Endometrium (tissue), 2 donors: ENCODE data around the gene NOP9.

ENCODE experiments used
- FAIRE-seq: peaks from 2 replicates; lab custom pipeline; 2012; peaks lifted over from hg19 to GRCh38; lab: Jason Lieb, UNC
- donor health status: control.
- donor health status: control.

NOP9 gene, protein sequence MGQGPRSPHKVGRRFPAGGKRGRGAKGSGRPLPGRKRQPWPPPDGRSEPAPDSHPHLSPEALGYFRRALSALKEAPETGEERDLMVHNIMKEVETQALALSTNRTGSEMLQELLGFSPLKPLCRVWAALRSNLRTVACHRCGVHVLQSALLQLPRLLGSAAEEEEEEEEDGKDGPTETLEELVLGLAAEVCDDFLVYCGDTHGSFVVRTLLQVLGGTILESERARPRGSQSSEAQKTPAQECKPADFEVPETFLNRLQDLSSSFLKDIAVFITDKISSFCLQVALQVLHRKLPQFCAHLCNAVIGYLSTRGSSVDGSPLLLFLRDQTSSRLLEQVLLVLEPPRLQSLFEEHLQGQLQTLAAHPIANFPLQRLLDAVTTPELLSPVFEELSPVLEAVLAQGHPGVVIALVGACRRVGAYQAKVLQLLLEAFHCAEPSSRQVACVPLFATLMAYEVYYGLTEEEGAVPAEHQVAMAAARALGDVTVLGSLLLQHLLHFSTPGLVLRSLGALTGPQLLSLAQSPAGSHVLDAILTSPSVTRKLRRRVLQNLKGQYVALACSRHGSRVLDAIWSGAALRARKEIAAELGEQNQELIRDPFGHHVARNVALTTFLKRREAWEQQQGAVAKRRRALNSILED

DNA sequence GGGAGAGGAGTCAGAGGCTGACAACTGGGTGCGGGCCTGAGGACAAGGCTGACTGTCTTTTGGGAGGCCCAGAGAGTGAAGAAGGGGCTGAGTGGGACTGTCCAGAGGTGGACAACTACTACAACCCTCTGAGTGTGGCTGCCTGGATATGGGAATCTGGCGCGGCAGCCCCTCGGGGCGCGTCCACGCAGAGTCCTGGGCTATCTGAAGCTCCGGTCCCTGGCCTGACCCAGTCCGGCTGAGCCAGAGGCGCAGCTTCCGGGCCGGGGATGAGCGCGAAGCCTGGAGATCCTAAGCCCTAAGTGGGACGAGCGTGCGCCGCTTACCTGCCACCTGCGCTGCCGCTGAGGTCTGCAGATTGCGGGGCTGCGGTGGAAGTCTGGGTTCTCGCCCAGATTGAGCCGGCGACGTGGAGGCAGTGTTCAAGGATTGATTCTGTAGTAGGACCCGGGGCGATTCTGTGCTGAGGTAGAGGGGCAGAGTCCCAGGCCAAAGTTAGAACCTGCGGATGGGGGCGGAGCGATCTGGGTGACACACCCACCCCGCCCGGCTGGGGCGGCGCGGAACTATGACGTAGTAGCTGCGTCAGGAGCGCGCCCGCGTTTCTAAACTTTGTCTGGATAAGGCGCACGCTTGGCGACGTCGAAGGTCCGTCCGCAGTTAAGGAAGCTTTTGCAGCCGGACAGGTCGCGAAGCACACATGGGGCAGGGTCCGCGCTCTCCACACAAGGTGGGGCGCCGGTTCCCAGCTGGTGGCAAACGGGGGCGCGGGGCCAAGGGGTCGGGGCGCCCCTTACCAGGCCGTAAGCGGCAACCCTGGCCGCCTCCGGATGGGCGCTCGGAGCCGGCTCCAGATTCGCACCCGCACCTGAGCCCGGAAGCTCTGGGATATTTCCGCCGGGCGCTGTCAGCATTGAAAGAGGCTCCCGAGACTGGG, at the start of gene NOP9, which contains the start of gene DHRS1:
NOP9 (plus strand) TSS at position 596 of the 937 bp plus-strand sequence; CDS start at position 701, 105 bp downstream.
DHRS1 (minus strand) TSS at position 526 of the 937 bp plus-strand sequence. CDS start 674 bp downstream, outside the sequence.
- peak; percentile 12 for FAIRE-seq

- no peak for FAIRE-seq
Observed at GRCh38 chr14:24250354-24250753, 49.3 kb upstream of the NOP9 start.

- FAIRE-seq, result no peak
Observed at GRCh38 chr14:24251880-24252288, 47.8 kb upstream of the NOP9 start.

- FAIRE-seq, result no peak
Observed at GRCh38 chr14:24252289-24253124, 47.1 kb upstream of the NOP9 start.

- FAIRE-seq, result no peak
Observed at GRCh38 chr14:24253936-24254335, 45.7 kb upstream of the NOP9 start.

- no peak for FAIRE-seq
Observed at GRCh38 chr14:24254630-24255392, 44.8 kb upstream of the NOP9 start.

DNA sequence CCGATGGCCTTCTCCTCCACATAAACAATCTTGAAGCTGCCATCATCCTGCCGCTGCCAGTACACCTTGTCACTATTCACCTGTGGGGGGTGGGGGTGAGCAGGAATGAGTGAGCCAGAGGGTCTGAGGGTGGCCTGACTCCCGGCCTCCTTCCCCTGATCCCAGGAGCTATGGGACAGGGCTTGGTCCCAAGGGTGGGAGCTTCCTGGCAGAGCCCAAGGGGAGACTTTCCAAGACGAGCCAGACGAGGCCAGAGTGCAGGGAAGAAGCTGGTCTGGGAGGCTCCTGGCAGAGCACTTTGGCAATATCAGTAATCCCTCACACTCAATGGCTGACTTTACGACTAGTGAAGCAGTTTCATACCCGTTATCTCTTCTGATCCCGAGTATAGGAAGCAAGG, 44.2 kb upstream of the NOP9 start:
- no peak for FAIRE-seq

DNA sequence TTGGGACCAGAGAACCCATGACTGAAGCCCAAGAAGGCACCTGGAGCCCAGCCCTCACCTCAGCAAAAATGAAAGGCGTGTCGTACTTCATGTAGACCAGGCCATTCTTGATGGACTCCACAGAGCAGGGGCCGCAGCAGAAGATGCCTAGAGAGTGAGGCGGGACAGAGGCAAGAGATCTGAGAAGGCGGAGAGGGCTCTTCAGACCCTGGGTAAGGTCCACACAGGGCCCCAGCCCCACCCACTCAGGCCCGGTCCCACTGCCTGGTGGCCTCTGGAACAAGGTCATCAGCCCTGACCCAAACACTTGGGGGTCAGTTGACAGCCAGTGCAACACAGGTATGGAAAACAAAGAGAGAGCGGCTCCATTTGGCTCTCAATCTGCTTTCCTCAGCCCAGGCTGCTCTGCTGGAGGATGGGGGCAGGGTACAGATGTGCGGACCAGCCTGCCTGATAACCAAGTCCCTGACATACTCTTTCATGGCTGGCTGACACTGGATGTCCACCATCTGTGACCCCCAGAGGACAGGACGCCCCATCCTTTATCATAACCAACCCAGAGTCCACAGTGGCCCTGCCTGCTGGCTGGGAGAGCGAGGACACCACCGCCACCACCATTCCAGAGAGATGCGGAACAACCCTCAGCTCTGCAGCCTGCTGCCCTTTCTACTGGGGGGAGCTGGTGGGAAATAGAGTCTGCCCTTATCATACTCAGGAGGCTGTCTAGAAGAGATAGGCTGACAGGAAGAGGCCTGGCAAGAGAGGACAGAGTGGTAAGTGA, 43.5 kb upstream of the NOP9 start:
- no peak for FAIRE-seq

DNA sequence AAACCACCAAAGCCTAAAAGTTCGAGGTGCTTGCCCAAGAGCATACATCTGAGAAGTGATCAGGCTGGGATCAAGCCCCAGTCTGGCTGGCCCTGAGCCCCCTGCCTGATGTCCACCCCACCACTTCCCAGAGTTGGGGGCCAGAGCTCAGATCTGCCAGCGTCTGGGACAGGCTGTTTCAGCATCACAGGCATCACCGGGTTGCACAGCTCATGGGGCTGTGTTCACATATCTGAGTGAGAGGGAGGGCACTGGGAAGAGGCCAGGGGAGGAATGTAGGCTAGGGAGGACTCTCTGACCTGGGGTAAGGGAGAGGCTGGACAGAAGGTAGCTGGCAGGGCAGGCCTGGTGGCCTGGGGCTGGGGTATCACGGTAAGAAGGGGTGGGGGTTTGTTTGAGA, 42.7 kb upstream of the NOP9 start:
- no peak for FAIRE-seq

DNA sequence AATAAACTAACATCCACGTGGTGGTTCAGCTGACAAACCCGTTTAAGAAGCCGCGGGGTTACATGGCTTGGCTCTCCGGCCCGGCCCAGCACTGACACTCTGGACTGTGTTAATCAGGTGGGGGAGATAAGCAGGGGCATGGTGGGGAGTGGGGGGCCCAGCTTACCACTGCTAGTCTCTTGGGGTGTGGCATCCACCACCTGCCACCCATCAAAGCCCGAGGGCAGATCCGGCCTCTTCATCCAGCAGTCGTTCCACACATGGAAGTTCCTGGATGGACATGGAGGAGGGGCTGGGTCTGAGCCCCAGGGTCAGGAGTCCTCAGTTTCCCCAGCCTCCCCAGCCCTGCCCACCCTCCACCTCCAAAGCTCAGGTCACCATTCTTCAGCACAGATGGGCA, 41.5 kb upstream of the NOP9 start:
- FAIRE-seq, result no peak

DNA sequence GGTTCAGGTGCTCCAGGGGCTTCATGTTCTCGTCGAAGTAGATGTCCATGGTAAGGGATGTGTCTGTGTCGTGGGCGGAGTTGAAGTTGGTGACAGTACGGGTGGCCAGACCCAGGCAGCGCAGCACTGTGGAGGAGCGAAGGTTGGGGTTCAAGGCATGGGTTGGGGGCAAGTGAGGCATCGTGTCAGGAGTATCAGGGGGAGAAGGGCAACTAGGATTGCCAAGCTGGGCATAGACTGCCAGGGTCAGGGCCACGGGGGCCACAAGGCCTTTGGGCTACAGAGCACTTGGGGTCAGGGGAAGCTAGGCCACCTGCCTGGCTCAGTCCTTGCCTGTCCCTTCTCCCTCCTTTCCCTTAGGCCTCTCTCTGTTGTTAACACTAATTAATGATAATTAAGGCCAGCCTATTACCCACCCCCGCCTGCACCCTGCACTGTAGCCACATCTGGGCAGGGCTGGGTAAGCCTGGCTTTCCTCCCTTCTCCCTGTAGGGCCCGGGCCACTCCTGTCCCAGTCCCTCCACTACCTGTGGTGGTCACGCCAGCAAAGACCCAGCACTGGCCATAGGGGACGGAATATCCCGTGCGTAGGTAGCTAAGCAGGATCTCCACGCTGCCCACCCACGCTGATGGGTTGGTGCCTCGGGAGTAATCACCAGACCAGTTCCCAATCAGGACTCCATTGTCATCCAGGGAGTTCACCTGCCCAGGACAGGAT, 40.9 kb upstream of the NOP9 start:
- no peak for FAIRE-seq

DNA sequence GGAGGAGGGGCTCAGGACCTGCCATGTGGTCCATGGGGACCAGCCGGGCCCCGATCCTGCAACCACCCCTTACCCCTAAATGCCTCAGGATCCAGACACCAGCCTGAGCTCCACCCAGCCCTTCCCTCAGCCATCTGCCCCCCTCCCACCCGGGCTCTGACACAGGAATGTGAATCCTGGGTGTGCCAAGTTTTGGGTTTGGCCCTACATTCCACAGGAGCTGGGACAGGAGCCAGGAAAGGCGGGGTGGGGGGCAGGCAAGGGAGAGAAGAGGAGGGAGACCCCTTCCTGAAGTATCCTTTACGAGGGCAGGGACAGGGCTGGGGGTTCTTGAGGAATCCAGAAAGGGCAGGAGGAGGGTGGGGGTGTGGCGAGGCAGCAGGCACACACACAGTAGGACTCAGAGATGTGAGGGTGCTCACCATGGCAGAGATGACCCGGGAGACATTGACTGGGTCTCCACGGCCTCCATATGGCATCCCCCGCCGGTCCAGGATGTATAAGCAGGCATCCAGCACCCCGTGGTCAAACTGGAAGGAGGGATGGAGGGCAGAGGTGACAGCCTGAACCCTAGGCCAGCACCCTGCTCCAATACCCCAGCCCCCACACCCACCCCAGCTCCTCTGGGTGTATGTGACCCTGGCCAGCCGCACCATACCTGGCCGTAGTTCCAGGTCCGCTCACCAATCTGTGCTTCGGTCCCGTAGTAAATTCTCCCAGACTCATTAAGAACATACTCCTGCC, 40.2 kb upstream of the NOP9 start:
- no peak for FAIRE-seq

- no peak for FAIRE-seq
Observed at GRCh38 chr14:24260026-24260779, 39.4 kb upstream of the NOP9 start.

GRCh38 chr14:24260780-24261157, 38.9 kb upstream of the NOP9 start:
- no peak for FAIRE-seq

- FAIRE-seq, result no peak
Observed at GRCh38 chr14:24261256-24261968, 38.2 kb upstream of the NOP9 start.

DNA sequence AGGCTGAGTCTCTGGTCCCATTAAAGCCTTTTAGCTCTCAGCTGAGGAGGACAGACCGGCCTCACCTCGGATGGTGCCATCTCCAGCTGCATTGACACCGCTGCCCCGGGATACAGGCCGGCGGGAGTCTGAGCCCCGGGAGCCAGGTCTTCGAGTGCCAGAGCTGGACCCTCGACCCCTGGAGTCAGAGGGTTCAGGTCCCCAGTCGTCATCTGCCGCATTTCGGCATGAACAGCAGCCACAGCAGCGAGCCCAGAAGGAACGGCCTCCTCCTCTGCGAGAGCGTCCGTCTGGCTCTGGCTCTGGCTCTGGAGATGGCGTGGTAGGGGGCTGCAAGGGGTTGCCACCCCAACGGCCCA, 37.7 kb upstream of the NOP9 start:
- FAIRE-seq, result no peak
